B cell (primary cell): ENCODE data around the gene ZFP1.

Experiments used
- EZH2 ChIP-seq: IDR thresholded peaks from 2 replicates; pipeline ENCODE4 v1.6.1; 2012; ENCODE audit warnings: borderline replicate concordance, low read depth, mild to moderate bottlenecking, moderate library complexity, low read length; ENCODE audit not compliant: insufficient read depth, poor library complexity, severe bottlenecking
- TF ChIP-seq, protein P1 (sequence below): fragments of 200-600 bp; IDR thresholded peaks from one replicate; pipeline ENCODE4 v1.8.0; 2022; ENCODE audit warnings: antibody characterized with exemption, mild to moderate bottlenecking

DNA sequence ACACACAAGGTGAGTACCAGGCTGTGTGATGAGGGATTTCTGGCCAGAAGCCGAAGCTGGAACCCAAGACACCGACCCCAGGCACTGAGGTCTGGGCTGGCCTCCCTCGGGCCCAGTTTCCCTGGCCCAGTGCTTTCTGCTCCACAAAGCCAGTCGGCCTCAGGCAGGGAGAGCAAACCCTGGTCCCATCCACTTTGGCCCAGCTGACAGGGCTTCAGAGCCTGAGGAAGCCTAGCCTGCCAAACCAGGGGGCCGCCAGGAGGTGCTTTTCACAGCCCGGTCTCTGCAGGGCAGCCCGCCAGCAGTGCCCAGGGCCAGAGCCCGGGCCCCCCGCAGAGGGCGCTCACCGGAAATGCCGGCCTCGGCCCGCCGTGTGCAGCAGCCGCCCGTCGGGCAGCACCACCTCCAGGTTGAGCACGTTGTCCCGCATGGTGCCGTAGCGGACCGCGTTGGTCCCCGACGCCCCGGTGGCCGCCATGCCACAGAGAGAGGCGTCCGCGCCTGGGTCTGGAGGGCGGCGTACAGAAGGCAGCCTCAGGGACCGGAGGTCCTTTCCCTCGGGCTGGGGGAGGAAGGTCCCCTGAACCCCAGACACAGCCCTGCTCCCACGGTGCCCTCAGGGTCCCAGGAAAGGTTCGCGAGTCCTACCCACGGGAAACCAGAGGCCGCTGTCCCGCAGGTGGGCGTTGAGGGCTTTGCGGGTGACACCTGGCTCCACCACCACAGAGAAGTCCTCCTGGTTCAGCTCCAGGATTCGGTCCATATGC, 34.0 kb upstream of the ZFP1 start:
- no peak for TF ChIP-seq EZH2
- TF ChIP-seq, protein P1, sequence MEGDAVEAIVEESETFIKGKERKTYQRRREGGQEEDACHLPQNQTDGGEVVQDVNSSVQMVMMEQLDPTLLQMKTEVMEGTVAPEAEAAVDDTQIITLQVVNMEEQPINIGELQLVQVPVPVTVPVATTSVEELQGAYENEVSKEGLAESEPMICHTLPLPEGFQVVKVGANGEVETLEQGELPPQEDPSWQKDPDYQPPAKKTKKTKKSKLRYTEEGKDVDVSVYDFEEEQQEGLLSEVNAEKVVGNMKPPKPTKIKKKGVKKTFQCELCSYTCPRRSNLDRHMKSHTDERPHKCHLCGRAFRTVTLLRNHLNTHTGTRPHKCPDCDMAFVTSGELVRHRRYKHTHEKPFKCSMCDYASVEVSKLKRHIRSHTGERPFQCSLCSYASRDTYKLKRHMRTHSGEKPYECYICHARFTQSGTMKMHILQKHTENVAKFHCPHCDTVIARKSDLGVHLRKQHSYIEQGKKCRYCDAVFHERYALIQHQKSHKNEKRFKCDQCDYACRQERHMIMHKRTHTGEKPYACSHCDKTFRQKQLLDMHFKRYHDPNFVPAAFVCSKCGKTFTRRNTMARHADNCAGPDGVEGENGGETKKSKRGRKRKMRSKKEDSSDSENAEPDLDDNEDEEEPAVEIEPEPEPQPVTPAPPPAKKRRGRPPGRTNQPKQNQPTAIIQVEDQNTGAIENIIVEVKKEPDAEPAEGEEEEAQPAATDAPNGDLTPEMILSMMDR: no peak
